GM12873 (cell line): Measurements from ENCODE around the gene GIPC2.

Experiments
- TF ChIP-seq, protein P1 (sequence below): IDR thresholded peaks from 2 replicates; pipeline ENCODE4 v1.5.1; 2012; ENCODE audit warnings: low read depth, mild to moderate bottlenecking, moderate library complexity, low read length, control low read depth; ENCODE audit not compliant: insufficient read depth; ENCODE audit errors: missing control alignments

Gene GIPC2

DNA sequence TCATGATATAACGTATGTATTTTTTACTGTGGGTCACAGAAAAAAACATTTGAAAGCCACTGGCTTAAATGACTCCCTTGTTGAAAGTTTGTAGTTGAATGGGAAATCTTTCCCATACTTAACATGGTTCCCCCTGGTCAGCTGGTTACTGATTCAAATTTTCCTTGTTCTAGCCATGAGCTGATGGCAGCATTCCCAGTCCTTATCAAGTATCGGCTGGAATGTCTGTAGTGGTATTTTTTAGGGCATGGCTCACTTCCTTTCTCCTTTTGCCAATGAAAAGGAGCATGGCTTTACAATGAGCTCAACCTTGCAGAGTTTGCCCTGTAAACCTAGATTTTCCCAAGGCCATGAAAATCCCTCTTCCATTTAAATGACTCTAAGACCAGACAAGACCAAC is 55.7 kb downstream of the GIPC2 start:
- TF ChIP-seq, protein P1, sequence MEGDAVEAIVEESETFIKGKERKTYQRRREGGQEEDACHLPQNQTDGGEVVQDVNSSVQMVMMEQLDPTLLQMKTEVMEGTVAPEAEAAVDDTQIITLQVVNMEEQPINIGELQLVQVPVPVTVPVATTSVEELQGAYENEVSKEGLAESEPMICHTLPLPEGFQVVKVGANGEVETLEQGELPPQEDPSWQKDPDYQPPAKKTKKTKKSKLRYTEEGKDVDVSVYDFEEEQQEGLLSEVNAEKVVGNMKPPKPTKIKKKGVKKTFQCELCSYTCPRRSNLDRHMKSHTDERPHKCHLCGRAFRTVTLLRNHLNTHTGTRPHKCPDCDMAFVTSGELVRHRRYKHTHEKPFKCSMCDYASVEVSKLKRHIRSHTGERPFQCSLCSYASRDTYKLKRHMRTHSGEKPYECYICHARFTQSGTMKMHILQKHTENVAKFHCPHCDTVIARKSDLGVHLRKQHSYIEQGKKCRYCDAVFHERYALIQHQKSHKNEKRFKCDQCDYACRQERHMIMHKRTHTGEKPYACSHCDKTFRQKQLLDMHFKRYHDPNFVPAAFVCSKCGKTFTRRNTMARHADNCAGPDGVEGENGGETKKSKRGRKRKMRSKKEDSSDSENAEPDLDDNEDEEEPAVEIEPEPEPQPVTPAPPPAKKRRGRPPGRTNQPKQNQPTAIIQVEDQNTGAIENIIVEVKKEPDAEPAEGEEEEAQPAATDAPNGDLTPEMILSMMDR, result no peak

DNA sequence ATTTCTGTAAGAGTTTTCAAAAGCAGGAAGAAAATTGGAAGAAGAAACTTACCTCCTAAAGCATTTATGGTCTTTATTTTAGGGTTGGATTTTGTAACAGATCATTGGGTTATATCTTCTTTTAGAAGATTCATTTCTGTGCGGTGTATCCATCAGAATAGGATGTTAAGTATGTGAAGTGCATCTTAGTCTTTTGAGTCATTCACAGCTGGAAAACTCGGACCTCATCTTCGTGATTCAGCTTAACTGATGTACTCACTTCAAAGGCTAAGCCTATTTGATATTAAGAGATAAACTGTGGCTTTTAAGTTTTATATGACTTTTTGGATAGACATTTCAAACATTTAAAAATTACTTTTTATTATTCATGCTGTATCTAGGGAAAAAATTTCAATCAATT is 56.3 kb downstream of the GIPC2 start:
- TF ChIP-seq, protein P1, result no peak

DNA sequence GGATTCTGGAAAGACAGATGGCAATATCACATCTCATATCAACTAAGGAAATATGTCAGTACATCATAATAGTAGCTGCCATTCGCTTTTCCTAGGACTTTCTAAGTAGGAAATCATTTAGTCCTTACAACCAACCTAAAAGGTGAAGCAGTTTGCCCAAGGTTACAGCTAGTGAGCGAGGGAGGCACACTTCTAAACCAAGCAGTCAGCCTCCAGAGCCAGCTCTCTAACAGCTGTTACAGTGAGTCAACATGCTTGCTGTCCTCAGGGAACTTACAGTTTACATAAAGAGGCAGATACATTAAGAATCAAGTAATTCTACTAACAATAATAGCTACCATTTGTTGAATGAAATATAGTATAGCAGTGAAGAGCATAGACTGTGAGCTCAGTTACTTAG is 57.1 kb downstream of the GIPC2 start:
- TF ChIP-seq, protein P1, result no peak

DNA sequence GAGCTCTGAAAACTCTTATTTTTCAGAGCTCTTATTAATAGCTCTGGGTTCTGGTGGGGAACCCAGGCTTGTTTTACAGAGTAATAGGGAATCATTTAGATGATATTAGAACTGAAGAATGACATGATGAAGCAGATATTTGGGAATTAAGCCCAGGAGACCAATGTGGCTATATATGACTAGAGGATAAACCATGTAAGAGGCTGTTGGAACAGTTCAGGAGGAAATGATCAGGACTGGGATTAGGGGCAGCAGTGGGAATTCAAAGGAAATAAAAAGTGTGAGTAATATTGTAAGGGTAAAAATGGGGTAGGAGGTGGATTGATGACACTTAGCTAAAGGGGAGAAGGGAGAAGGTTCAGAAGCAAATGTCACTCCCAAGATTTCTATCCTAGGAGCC is 58.6 kb downstream of the GIPC2 start:
- TF ChIP-seq, protein P1, result no peak

DNA sequence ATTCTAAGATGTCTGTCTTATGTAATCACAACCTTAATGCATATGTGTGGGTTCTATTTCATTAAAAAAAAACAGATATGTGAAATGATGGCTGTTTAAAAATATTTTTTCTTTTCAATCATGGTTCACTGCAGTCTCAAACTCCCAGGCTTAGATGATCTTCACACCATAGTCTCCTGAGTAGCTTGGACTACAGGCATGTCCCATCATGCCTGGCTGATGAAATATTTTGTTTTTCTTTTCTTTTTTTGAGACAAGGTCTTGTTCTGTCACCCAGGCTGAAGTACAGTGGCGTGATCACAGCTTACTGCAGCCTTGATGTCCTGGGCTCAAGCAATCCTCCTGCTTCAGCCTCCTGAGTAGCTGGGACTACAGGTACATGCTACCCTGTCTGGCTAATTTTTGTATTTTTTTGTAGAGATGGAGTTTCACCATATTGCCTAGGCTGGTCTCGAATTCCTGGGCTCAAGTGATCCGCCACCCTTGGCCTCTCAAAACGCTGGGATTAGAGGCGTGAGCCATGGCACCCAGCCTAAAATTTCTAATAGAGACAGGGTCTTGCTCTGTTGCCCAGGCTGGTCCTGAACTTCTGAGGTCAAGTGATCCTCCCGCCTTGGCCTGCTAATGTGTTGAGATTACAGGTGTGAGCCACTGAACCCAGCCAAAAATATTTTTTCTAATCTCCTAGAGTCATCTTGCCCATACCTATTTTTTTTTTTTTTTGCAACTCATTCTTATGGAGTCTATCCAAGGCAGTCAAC is 67.6 kb downstream of the GIPC2 start:
- TF ChIP-seq, protein P1, result no peak

DNA sequence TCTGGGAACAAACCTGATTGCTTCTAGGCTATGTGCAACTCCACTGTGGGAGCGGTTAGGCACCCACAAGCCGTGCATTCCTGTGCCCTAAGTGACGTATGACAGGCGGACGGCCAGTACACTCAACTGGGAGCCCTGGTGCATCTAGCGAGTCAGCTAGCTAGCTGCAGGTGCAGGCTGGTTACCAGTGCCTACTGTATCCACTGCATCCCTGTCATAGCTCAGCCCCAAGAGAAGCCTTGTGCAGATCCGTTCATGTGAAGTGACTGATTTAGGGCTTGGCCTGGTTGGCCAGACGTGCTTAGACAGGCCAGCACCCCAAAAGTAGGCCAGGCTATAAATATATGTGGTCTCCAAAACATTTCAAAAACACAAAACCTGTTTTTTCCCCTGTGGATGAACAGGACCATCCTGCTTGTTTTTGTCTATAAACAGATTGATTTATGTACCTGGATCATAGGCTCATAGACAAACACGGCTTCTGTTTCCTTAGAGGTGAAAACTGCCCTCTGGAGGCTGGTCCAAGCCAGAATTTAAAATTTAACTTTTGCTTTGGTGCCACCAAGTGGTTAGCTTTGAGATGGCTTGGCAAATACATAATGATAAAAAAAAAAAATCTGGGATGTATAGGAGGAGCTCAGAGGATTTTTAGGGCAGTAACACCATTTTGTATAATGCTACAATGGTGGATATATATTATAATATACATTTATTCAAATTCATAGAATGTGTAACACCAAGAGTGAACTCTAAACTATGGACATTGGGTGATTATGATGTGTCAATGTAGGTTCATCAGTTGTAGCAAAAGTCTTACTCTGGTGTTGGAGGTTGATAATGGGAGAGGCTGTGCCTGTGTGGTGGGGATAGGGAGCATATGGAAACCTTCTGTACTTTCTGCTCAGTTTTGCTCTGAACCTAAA is 68.5 kb downstream of the GIPC2 start:
- TF ChIP-seq, protein P1, result peak; percentile 62

DNA sequence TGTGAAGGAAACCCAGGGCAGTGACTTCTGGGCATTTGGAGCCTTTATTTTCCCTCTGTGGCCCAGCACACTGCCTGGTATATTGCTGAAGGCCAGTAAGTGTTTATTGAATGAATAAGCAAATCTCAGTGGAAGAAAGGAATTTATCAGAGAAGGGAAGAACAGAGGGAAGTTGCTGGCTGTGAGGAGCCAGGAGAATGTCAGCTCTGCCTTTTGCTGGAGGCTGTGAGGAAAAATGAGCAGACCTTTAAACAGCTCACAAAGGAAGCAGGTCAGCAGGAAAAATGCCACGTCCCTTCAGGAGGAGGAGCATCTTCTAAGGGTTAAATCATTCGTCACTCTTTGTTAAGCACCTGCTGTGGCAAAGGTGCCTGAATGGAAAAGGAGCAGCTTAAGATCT is 75.9 kb downstream of the GIPC2 start:
- TF ChIP-seq, protein P1, result no peak
